Measurements from ENCODE around the gene DNLZ.

DNLZ gene

DNA sequence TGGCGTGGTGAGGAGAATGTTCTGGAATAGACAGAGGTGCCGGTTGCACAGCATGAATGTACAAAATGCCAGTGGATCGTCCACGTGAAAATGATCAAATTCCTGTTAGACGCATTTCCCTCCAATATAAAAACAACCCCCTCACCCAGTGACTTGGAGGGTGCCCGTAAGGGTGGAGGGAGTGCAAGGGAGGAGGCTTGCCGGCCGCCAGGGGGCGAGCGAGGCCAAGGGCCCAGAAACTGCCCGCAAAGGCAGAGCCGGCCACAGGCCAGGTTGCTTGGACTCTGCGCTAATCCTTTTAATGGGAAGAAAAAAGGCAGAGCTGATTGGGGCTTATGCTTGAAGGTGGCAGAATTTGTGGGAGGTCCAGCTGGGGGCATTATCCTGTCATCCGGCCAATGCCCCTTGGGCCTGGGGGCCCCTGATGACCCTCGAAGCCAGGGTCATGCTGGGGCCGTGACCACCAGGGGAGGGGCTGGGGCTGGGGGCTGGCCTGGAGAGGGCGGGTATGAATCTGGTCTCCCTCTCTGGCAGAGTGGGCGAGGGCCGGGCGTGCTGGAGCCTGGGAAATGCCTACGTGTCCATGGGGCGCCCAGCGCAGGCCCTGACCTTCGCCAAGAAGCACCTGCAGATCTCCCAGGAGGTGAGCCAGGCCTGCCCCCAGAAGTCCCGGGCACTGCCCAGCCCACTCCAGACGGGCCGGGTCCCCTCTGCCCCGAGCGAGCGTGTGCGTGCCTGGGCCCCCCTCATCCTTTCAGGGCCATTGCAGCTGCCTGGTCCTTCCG is 24.2 kb downstream of the DNLZ start:
- peak; percentile 99 for TF ChIP-seq CTCF (conservative IDR thresholded peaks at IDR 0.05)
- H3K27ac ChIP-seq: peak overlapping the region; percentile 34

DNA sequence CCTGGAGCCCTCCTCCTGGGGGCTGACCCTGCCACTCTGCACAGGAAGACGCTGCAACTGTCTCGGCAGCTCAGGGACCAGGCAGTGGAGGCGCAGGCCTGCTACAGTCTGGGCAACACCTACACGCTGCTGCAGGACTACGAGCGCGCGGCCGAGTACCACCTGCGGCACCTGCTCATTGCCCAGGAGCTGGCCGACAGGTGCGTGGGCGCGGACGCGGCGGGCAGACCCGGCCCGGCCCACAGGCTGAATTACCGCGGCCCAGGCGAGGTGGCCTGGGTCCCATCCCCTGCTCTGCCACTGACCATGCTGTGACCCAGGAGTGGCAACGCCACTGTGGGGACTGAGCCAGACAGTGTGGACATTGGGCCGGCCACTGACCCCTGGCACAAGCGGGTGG is 25.0 kb downstream of the DNLZ start:
- no peak for TF ChIP-seq CTCF (conservative IDR thresholded peaks at IDR 0.05)
- H3K27ac ChIP-seq: peak overlapping the region; percentile 34; the same call in 1 of the 2 replicates

DNA sequence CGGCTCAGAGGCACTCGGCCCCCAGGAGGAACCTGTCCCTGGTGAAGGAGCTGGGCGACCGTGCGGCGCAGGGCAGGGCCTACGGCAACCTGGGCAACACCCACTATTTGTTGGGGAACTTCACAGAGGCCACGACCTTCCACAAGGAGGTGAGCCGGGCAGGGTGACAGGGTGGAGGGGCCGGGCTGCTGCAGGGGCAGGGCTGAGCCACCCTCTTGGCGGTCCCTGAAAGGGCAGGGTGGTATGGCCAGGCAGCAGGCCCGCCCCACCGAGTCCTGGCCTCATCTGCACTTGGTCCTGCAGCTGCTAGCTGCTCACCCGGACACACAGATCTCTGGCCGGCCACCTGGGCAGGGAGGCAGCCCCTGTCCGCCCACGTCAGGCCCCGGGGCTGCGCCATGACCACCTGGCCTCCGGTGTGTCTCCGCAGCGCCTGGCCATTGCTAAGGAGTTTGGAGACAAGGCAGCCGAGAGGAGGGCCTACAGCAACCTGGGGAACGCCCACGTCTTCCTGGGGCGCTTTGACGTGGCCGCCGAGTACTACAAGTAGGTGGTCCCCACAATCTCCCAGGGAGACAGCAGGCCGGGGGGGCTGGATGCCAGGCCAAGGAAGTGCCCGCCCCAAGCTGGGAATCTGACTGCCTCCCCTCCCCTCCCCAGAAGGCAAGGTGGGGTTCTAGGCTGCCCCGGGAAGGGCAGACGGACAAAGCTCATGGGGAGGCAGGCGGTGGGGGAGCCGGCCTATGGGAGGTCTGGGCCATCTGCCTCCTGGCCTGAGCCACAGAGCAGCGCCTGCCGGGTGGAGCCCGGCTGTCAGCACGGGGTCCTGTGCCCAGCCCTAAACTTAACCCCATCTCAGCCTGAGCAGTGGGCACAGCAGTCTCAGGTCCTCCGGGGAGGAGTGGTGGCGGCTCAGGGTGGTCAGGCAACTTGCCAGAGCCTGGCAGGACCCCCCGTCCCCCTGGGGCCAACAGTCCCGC is 25.8 kb downstream of the DNLZ start:
- TF ChIP-seq CTCF (conservative IDR thresholded peaks at IDR 0.05): no peak
- H3K27ac ChIP-seq: no peak overlapping the region

DNA sequence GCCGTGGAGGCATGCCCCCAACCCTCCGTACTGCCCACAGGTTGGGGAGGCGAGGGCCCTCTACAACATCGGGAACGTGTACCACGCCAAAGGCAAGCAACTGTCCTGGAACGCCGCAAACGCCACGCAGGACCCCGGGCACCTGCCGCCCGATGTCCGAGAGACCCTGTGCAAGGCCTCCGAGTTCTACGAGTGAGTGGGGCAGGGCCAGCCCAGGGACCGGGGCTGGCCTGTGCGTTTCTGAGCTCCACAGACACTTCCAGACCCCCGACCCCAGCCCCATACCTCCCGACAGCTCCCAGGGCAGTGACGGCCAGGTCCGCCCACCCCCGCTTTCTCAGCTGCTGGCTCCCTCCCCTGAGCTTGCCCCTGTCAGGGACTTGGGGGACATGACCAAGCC is 26.7 kb downstream of the DNLZ start:
- H3K27ac ChIP-seq: no peak overlapping the region
- no peak for TF ChIP-seq CTCF (conservative IDR thresholded peaks at IDR 0.05)

DNA sequence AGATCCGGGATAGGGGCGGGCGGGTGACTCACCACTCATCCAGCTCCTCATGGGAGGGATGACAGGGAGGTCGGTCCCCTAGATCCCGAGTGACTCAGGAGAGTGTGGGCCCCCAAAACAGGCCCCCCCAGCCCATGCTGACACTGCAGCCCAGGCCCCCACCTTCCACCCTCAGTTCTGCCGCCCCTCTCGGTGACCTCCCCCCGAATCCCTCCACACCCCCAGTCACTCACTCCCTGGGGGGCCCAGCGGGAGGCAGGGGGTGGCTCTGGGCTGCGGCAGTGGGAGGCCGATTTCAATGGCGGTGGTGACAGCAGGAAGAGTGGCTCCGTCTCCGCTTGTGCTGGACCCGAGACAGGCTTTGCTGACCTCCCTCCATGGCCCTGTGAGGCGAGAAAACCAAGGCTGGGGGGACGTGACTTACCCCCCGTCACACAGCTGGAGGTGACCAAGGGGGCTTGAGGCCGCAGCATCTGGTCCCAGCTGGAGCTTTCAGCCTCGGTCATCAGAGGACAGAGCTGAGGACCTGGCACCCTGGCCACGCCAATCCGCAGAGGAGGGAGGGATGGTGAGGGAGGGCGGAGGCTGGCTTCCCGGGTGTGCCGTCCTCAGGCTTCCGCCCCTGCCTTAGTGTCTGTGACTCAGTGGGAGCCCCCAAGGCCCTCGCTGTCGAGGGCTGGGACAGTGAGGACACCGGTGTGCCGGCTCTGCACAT is 27.2 kb downstream of the DNLZ start:
- no peak for TF ChIP-seq CTCF (conservative IDR thresholded peaks at IDR 0.05)
- no peak overlapping the region for H3K27ac ChIP-seq

GRCh38 chr9:136335296-136336155 is 28.0 kb downstream of the DNLZ start:
- H3K27ac ChIP-seq: no peak overlapping the region
- TF ChIP-seq CTCF (conservative IDR thresholded peaks at IDR 0.05): no peak

All from VCaP (cell line).